ENCODE results near the gene ATOH8. TPM values are rescaled to one million over a fixed set of nuclear protein-coding genes. Genes with fewer than 3 reads are reported as not detected.
"Not testable (repeated sequence)": the region's sequence is repeated elsewhere in the genome, so short reads cannot be mapped to it uniquely, and the experiment has no call there.

ATOH8 gene
- total RNA-seq, 1 donor from 2014 or later, result 3.0 TPM

DNA sequence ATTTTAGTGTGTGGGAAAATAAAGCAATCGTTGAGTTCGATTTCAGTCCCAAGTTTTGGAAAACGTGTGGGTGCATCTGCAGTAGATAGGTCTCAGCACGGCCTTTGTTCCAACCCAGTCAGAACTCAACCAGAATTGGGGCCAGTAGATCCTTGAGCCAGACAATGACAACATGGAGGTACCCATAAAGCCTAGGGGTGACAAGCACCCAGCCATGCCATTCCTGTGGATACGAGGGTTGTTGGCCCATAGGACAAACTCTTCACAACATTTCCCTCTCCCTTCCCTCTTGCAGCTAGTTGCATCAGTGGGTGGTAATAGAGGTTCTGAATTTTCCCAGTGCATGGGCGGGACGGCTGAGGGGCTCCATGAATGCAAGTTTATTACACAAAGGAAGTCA, 74.9 kb downstream of the ATOH8 start:
- no peak for DNase-seq

DNA sequence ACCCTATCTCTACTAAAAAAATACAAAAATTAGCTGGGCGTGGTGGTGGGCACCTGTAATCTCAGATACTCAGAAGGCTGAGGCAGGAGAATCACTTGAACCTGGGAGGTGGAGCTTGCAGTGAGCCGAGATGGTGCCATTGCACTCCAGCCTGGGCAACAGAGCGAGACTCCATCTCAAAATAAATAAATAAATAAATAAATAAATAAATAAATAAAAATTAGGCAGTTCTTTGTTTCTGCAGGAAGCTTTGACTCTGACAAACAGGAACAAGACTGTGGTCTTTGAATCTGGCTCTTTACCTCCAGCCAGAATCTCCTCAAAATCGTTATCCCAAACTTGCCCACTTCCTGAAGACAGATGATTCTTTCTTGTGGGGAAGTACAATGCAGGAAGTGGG, 75.6 kb downstream of the ATOH8 start:
- not testable (repeated sequence) for DNase-seq

DNA sequence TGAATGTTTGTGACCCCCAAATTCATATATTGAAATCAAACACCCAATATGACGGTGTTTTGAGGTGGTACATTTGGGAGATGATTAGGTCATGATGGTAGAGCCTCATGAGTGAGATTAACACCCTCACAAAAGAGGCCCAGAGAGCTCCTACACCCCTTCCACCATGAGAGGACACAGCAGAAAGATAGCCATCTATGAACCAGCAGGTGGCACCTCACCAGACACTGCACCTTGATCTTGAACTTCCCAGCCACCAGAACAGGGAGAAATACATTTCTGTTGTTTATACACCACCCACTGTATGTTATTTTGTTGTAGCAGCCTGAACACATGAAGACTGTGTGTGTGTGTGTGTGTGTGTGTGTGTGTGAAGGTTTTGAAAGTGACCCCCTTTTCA, 76.9 kb downstream of the ATOH8 start:
- no peak for DNase-seq

DNA sequence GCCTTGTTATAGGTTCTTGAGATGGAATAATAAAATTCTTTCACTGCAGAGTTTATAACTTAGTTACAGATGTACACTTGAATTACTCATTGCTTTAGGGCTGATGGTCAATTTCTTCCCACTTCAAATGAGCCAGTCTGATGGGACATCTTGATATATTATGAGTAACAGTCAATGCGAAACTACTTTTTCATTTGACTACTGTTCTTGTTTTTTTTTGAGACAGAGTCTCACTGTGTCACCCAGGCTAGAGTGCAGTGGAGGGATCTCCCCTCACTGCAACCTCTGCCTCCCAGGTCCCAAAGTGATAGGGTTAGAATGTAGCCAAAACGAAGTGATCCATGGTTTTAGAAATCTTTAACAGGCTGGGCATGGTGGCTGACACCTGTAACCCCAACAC, 77.9 kb downstream of the ATOH8 start:
- no peak for DNase-seq

DNA sequence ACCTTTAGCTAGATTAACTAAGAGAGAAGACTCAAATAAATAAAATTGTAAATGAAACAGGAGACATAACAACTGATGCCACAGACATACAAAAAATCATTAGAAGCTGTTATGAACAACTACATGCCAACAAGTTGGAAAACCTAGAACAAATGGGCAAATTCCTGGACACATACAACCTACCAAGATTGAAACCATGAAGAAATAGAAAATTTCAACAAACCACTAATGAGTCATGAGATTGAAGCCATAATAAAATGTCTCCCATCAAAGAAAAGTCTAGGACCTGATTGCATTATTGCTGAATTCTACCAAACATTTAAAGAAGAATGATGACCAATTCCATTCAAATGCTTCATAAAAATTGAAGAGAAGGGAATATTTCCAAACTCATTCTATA, 80.7 kb downstream of the ATOH8 start:
- no peak for DNase-seq

Small RNA genes lying within 50 kb of the gene (small RNA-seq; reads per million reads assigned to genes)
- gene MIR6071 (not detected), gene RN7SKP83 (not detected), gene RNU1-38P (not detected)

Other genes with a start within 250 kb of the ATOH8 start
- 95.1 TPM for gene MAT2A, start 214.8 kb upstream of the ATOH8 start, total RNA-seq
- gene GGCX, start 192.5 kb upstream of the ATOH8 start, total RNA-seq, result 32.6 TPM
- gene VAMP8, start 176.4 kb upstream of the ATOH8 start, total RNA-seq, result 0.94 TPM
- 3.6 TPM for gene VAMP5, start 169.6 kb upstream of the ATOH8 start, total RNA-seq
- gene RNF181, start 158.2 kb upstream of the ATOH8 start, total RNA-seq, result 38.8 TPM
- gene TMEM150A, start 151.3 kb upstream of the ATOH8 start, total RNA-seq, result 4.8 TPM
- 27.8 TPM for gene C2orf68, start 141.9 kb upstream of the ATOH8 start, total RNA-seq
- 32.8 TPM for gene USP39, start 137.8 kb upstream of the ATOH8 start, total RNA-seq
- 0.16 TPM for gene SFTPB, start 85.8 kb upstream of the ATOH8 start, total RNA-seq
- gene GNLY, start 59.6 kb upstream of the ATOH8 start, total RNA-seq, result not detected
- 26.5 TPM for gene ST3GAL5, start 135.0 kb downstream of the ATOH8 start, total RNA-seq